IPS-20b (cell line): ENCODE measurements around the gene ASPDH.

Source experiments
- H3K27ac ChIP-seq: one replicate; pipeline ENCODE4 v1.5.1; 2013; ENCODE audit warnings: low read length
- H3K27me3 ChIP-seq: 2 replicates; pipeline ENCODE4 v1.6.1; 2013; ENCODE audit warnings: mild to moderate bottlenecking, low read length, inconsistent platforms; ENCODE audit not compliant: insufficient read depth
- H3K36me3 ChIP-seq: 2 replicates; pipeline ENCODE4 v1.6.1; 2013; ENCODE audit warnings: low read depth, mild to moderate bottlenecking, inconsistent platforms, low read length, moderate library complexity; ENCODE audit not compliant: insufficient read depth
- H3K4me1 ChIP-seq: 2 replicates; pipeline ENCODE4 v1.6.1; 2013; ENCODE audit warnings: mild to moderate bottlenecking, control low read depth, inconsistent platforms, low read length, moderate library complexity; ENCODE audit not compliant: insufficient read depth
- H3K4me3 ChIP-seq: 2 replicates; pipeline ENCODE4 v1.5.1; 2013; ENCODE audit warnings: mild to moderate bottlenecking, low read length, inconsistent platforms
- H3K9ac ChIP-seq: 2 replicates; pipeline ENCODE4 v1.6.1; 2013; ENCODE audit warnings: low read depth, mild to moderate bottlenecking, inconsistent platforms, low read length, moderate library complexity
- H3K9me3 ChIP-seq: 2 replicates; pipeline ENCODE4 v1.6.1; 2013; ENCODE audit warnings: mild to moderate bottlenecking, low read depth, low read length, inconsistent platforms; ENCODE audit not compliant: insufficient read depth

The ASPDH gene

GRCh38 chr19:50464348-50464747 is 49.4 kb downstream of the ASPDH start:
- Histone ChIP-seq H3K36me3 (no peaks in the 10 kb centered on the region), H3K27ac (no peak overlapping the region), H3K27me3 (no peaks in the 10 kb centered on the region), H3K9ac (no peak overlapping the region), H3K4me1 (no peaks in the 10 kb centered on the region), H3K9me3 (peaks cover 15% of the 10 kb centered on the region), H3K4me3 (no peak overlapping the region)

GRCh38 chr19:50462970-50463369 is 50.7 kb downstream of the ASPDH start:
- no peak overlapping the region for H3K27ac ChIP-seq
- peaks cover 13% of the 10 kb centered on the region for H3K9me3 ChIP-seq
- no peak overlapping the region for H3K4me3 ChIP-seq
- H3K27me3 ChIP-seq = no peaks in the 10 kb centered on the region
- H3K9ac ChIP-seq = no peak overlapping the region
- no peaks in the 10 kb centered on the region for H3K4me1 ChIP-seq
- no peaks in the 10 kb centered on the region for H3K36me3 ChIP-seq
